Measurements from ENCODE around the gene TEAD2. TPM values are rescaled to one million over a fixed set of nuclear protein-coding genes. Genes with fewer than 3 reads are reported as not detected.

The TEAD2 gene
- total and polyA plus RNA-seq, 9 of the 15 experiments (the other 6 are each of a cell fraction or from before 2014, with no cell fraction given) = 1.6 to 27.0 (median 13.9) TPM

DNA sequence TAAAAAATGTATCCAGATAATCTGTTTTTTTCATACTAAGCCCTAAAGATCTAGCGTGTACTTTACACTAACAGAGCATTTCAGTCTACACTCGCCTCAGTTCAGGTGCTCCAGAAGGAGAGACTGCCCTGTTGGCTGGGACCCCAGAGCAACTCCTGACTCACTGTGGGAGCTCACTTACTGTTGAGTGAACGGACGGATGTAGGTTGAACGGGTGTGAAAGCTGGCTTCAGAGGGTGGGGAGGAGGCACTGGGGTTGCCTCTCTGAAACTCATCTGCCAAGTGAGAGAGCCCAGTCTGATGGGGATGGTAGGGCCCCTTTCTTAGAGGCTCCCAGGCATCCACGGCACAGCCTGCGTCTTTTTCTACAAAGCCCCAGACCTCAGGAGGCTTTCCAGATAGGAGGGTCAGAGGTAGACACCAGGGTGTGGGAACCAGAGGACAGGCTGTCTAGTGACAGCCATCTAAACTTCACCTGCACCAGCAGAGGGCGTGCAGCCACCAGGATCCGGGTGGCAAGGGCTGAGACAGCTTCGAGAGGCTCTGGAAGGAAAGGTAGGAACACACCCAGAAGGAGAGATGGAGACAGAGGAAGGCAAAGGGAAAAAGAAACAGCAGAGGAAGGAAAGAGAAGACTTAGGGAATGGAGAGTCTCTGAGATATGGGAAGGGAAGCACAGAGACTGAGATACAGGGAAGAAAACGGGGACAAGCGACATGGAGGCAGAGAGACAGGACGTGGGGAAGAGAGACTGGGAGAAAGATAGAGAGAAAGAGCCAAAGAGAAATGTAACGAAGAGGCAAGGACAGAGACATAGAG lies 29.6 kb upstream of the TEAD2 start (continued):
- no peak for TF ChIP-seq BRD4 (IDR thresholded peaks at IDR 0.05)
- TF ChIP-seq, protein P1, sequence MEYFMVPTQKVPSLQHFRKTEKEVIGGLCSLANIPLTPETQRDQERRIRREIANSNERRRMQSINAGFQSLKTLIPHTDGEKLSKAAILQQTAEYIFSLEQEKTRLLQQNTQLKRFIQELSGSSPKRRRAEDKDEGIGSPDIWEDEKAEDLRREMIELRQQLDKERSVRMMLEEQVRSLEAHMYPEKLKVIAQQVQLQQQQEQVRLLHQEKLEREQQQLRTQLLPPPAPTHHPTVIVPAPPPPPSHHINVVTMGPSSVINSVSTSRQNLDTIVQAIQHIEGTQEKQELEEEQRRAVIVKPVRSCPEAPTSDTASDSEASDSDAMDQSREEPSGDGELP (CRISPR knock-in tag; IDR thresholded peaks at IDR 0.05; ENCODE audit: borderline replicate concordance) = peak; percentile 50; the same call in 1 of the 2 replicates
- TF ChIP-seq CBX3 (IDR thresholded peaks at IDR 0.05; ENCODE audit: borderline replicate concordance in 1 of 2, low read length in 2 of 2) = no peak; a peak in 1 of 3 replicates
- TF ChIP-seq CBX2 (IDR thresholded peaks at IDR 0.05; ENCODE audit: insufficient read depth, low read length, poor library complexity, severe bottlenecking) = no peak
- TF ChIP-seq CEBPG (CRISPR knock-in tag; IDR thresholded peaks at IDR 0.05) = no peak
- TF ChIP-seq CEBPG (tag; conservative IDR thresholded peaks at IDR 0.05 in 1 of 2, IDR thresholded peaks at IDR 0.05 in 1 of 2) = no peak
- TF ChIP-seq, protein P2, sequence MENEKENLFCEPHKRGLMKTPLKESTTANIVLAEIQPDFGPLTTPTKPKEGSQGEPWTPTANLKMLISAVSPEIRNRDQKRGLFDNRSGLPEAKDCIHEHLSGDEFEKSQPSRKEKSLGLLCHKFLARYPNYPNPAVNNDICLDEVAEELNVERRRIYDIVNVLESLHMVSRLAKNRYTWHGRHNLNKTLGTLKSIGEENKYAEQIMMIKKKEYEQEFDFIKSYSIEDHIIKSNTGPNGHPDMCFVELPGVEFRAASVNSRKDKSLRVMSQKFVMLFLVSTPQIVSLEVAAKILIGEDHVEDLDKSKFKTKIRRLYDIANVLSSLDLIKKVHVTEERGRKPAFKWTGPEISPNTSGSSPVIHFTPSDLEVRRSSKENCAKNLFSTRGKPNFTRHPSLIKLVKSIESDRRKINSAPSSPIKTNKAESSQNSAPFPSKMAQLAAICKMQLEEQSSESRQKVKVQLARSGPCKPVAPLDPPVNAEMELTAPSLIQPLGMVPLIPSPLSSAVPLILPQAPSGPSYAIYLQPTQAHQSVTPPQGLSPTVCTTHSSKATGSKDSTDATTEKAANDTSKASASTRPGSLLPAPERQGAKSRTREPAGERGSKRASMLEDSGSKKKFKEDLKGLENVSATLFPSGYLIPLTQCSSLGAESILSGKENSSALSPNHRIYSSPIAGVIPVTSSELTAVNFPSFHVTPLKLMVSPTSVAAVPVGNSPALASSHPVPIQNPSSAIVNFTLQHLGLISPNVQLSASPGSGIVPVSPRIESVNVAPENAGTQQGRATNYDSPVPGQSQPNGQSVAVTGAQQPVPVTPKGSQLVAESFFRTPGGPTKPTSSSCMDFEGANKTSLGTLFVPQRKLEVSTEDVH (IDR thresholded peaks at IDR 0.05; ENCODE audit: low read depth, partially characterized antibody) = peak; percentile 59
- TF ChIP-seq BCL6 (CRISPR knock-in tag; IDR thresholded peaks at IDR 0.05) = no peak
- TF ChIP-seq MECOM (CRISPR knock-in tag; IDR thresholded peaks at IDR 0.05) = no peak
- no peak for TF ChIP-seq SAP30 (IDR thresholded peaks at IDR 0.05; ENCODE audit: borderline replicate concordance, insufficient read depth, low read depth, low read length, poor library complexity, severe bottlenecking)
- peak; percentile 83; the same call in 1 of the 2 replicates for TF ChIP-seq THRAP3 (IDR thresholded peaks at IDR 0.05; ENCODE audit: borderline replicate concordance)
- TF ChIP-seq, protein P3, sequence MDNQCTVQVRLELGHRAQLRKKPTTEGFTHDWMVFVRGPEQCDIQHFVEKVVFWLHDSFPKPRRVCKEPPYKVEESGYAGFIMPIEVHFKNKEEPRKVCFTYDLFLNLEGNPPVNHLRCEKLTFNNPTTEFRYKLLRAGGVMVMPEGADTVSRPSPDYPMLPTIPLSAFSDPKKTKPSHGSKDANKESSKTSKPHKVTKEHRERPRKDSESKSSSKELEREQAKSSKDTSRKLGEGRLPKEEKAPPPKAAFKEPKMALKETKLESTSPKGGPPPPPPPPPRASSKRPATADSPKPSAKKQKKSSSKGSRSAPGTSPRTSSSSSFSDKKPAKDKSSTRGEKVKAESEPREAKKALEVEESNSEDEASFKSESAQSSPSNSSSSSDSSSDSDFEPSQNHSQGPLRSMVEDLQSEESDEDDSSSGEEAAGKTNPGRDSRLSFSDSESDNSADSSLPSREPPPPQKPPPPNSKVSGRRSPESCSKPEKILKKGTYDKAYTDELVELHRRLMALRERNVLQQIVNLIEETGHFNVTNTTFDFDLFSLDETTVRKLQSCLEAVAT (IDR thresholded peaks at IDR 0.05) = peak; percentile 80 to 88
- TF ChIP-seq RCOR1 (IDR thresholded peaks at IDR 0.05; ENCODE audit: borderline replicate concordance in 1 of 2, low read depth in 2 of 2, low read length in 2 of 2) = peak; percentile 29 to 64; a peak in 1 of 4 replicates
- TF ChIP-seq COPS2 (conservative IDR thresholded peaks at IDR 0.05) = no peak
- peak; percentile 99 for TF ChIP-seq HDGF (IDR thresholded peaks at IDR 0.05)
- TF ChIP-seq ZNF165 (CRISPR knock-in tag; IDR thresholded peaks at IDR 0.05; ENCODE audit: borderline replicate concordance) = no peak
- TF ChIP-seq ETV5 (CRISPR knock-in tag; IDR thresholded peaks at IDR 0.05; ENCODE audit: low read depth) = no peak
- TF ChIP-seq, protein P4, sequence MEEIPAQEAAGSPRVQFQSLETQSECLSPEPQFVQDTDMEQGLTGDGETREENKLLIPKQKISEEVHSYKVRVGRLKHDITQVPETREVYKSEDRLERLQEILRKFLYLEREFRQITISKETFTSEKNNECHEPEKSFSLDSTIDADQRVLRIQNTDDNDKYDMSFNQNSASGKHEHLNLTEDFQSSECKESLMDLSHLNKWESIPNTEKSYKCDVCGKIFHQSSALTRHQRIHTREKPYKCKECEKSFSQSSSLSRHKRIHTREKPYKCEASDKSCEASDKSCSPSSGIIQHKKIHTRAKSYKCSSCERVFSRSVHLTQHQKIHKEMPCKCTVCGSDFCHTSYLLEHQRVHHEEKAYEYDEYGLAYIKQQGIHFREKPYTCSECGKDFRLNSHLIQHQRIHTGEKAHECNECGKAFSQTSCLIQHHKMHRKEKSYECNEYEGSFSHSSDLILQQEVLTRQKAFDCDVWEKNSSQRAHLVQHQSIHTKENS (CRISPR knock-in tag; IDR thresholded peaks at IDR 0.05) = no peak
- no peak for TF ChIP-seq ZNF77 (CRISPR knock-in tag; IDR thresholded peaks at IDR 0.05)
- TF ChIP-seq ZNF174 (CRISPR knock-in tag; IDR thresholded peaks at IDR 0.05) = no peak
- no peak for TF ChIP-seq ZNF384 (IDR thresholded peaks at IDR 0.05; ENCODE audit: low read depth, low read length)
- TF ChIP-seq NR1H2 (CRISPR knock-in tag; IDR thresholded peaks at IDR 0.05) = no peak

Data from K562 (cell line).